ENCODE data around the gene GHR.
"Not testable (repeated sequence)": the region's sequence is repeated elsewhere in the genome, so short reads cannot be mapped to it uniquely, and the experiment has no call there.

DNA sequence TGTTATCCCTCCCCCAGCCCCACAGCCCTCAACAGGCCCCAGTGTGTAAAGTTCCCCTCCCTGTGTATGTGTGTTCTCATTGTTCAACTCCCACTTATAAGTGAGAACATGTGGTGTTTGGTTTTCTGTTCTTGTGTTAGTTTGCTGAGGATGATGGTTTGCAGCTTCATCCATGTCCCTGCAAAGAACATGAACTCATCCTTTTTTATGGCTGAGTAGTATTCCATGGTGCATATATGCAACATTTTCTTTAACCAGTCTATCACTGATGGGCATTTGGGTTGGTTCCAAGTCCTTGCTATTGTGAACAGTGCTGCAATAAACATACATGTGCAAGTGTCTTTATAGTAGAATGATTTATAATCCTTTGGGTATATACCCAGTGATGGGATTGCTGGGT is 261.8 kb downstream of the GHR start:
- TF ChIP-seq, protein P1, sequence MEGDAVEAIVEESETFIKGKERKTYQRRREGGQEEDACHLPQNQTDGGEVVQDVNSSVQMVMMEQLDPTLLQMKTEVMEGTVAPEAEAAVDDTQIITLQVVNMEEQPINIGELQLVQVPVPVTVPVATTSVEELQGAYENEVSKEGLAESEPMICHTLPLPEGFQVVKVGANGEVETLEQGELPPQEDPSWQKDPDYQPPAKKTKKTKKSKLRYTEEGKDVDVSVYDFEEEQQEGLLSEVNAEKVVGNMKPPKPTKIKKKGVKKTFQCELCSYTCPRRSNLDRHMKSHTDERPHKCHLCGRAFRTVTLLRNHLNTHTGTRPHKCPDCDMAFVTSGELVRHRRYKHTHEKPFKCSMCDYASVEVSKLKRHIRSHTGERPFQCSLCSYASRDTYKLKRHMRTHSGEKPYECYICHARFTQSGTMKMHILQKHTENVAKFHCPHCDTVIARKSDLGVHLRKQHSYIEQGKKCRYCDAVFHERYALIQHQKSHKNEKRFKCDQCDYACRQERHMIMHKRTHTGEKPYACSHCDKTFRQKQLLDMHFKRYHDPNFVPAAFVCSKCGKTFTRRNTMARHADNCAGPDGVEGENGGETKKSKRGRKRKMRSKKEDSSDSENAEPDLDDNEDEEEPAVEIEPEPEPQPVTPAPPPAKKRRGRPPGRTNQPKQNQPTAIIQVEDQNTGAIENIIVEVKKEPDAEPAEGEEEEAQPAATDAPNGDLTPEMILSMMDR (conservative IDR thresholded peaks at IDR 0.05; ENCODE audit: low read length), result not testable (repeated sequence)
- TF ChIP-seq EZH2phosphoT487 (IDR thresholded peaks at IDR 0.05; ENCODE audit: borderline replicate concordance), result not testable (repeated sequence)

All from Loucy (cell line).